Activated T-helper 1 cell treated with anti-CD3 and anti-CD28 coated beads, Interleukin-2, amount 50 U/mL, for 16 hours (primary cell): ENCODE results near the gene ATP10D.

ENCODE experiments used
- DNase-seq, 2 donors: peaks; one replicate each; pipeline ENCODE4 v3.0.0-alpha.2; 2020; ENCODE audit warnings: low read depth in 1 of 2, low spot score in 1 of 2

ATP10D gene

GRCh38 chr4:47572981-47573380, 87.9 kb downstream of the ATP10D start:
- no peak for DNase-seq

GRCh38 chr4:47577779-47578553, 92.9 kb downstream of the ATP10D start:
- no peak for DNase-seq

- DNase-seq: no peak
These were observed 94.2 kb downstream of the ATP10D start for GRCh38 chr4:47579235-47579634.

DNA sequence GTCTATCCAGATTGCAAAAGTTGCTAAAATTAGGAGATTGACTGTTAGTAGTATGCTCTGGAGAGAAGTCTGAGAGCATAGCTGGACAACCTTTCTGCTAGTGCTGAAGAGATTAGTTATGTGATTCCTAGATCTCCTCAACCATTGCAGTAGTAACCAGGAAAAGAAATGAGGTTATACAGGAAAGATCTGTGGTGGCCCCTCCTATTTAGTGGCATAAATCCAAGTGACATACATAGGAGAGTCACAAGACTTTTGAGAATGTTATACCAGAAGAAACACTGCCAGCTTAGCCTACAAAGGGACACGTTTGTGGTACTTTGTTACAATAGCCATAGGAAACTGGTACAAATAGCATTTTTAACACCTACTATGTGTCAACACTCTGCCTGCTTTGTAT, 105.2 kb downstream of the ATP10D start:
- DNase-seq: no peak

DNA sequence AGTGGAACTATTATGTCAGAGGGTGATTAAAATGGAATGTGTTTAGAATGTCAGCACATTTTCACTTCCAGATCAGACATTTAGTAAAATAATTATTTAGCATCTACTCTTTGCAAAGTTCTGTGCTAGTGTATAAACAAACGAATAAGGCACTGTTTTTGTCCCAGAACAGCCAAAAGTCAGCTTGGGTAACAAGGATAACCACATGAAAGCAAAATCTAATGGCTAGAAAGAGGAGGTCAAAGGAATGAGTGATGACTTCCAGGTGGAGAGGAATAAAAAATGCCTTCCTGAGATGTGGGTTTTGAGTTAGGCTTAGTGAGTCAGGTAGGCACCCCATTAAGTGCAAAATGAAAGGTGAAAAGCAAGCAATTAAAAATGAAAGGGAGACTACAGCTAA, 112.6 kb downstream of the ATP10D start:
- no peak for DNase-seq

- DNase-seq: no peak
These were observed 113.2 kb downstream of the ATP10D start for GRCh38 chr4:47598320-47598719.

DNA sequence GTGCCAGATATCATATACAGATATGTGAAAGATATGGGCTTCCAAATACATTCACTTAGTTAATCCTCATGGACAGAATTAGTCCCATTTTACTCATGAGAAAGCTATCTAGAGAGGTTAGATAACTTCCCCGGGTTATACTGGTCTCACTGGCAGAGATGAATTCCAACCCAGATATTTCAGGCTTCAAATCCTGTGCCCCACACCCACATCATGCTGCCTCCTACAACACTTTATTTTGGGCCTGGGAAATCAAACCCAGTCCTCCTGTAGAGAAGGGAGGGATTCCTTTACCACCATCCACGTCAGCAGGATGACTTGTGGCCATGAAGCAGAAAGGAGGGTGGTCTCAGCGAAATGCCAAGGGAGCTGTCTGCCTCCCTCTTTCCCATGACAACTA, 113.8 kb downstream of the ATP10D start:
- DNase-seq: no peak

DNA sequence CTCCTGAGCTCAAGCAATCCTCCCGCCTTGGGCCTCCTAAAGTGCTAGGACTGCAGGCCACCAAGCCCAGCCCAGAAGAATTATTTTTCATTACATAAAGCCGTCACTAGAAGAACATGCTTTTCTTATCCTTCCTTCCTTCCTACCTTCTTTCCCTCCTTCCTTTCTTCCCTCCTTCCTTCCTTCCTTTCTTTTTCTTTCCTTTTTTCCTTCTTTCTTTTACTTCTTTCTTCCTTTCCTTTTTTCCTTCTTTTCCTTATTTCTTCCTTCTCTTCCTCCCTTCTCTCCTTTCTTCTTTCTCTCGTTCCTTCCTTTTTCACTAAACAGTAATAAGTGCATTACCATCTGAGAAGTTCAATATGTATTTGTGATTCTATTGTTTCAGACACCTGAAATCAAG, 121.4 kb downstream of the ATP10D start:
- DNase-seq: no peak

- no peak for DNase-seq
These were observed 127.3 kb downstream of the ATP10D start for GRCh38 chr4:47612116-47613023.

GRCh38 chr4:47615385-47615784, 130.3 kb downstream of the ATP10D start:
- no peak for DNase-seq

DNA sequence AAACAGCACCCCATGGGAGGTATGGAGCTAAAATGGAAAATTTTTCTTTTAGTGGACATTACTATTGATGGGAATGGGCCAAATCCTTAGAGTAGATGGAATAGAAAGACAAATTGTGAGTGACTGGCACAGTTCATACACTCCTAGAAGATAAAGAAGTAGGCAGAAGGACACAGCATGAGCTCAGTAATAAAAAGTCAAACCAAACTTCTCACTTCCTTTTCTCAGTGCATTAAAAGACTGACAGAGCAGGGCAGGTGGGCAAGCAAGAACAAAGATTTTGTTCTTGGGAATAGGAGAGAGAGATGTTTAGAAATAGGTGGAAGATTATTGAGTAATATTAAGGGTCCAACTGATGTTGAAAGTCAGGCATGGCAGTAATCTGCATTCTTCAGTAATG, 132.5 kb downstream of the ATP10D start:
- no peak for DNase-seq

- DNase-seq: no peak
These were observed 134.6 kb downstream of the ATP10D start for GRCh38 chr4:47619691-47620090.

GRCh38 chr4:47621181-47621580, 136.1 kb downstream of the ATP10D start:
- DNase-seq: no peak

- no peak for DNase-seq
These were observed 139.0 kb downstream of the ATP10D start for GRCh38 chr4:47624031-47624441.

GRCh38 chr4:47631161-47631560, 146.1 kb downstream of the ATP10D start:
- no peak for DNase-seq

DNA sequence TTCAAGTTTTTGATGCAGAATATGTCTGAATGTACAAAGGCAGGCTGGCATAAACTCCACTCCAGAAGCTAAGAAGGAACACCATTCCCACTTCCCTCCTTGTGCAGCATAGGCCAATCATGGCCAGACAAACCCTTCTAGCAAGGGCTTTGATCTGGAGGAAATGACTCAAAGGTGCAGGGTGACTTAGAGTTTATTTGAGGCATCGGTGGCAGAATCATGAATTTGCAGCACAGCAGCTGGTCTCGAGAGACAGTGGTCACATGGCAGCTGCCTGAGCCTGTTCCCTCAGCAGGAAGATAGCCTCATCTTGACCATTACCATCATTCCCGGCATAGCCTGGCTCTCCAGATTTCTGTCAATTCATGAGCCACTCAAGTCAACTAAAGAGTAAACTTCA, 154.5 kb downstream of the ATP10D start:
- no peak for DNase-seq

- no peak for DNase-seq
These were observed 155.8 kb downstream of the ATP10D start for GRCh38 chr4:47640911-47641310.

DNA sequence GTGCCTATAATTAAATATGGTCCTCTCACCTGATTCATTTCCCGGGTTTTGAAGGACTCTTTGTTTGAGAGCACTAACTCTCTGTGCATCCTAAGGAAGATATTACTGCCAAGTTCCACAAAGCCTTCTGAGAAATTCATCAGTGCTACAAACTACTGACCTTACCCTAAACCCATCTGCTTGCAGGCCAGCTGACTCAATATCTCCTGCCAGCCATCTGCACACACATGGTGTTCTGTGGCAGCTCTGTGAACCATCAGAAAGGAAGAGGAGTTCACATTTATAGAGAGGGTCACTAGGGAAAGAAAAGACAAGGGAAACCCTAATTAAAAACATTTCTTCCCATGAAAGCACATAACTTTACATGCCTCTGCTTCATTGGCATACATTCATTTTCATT, 156.7 kb downstream of the ATP10D start:
- no peak for DNase-seq

DNA sequence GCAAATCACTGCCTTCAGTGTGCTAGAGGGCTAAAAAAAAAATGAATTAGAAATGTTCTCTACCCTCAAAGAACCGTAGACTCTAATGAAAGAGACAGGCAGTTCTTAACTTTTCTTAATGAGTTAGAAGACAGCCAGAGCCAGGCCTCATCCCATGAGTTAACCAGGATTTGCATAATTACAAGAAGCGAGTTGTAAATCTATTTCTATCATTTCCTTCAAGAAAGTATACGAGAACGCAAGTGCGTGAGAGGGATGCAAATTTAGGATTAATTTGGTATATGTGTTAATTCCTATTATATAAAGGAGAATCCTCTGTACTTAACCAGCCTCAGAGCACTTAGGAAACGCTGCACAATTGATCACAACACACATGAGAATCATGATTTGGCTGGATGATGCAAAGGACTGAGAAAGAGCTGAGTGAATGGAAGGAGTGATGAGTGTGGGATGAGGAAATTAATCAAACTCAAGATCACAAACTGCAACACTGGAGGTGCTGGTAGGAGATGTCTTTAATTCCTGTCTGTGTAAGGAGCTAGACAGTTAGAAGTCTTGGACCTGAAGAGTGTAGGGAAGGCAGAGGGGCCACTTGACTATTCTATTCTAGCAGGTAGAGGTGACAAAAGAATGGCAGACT, 157.2 kb downstream of the ATP10D start:
- no peak for DNase-seq
